ENCODE results near the gene OR6C68. TPM values are rescaled to one million over a fixed set of nuclear protein-coding genes. Genes with fewer than 3 reads are reported as not detected.

Gene OR6C68
- not detected in 2 replicates for total RNA-seq

DNA sequence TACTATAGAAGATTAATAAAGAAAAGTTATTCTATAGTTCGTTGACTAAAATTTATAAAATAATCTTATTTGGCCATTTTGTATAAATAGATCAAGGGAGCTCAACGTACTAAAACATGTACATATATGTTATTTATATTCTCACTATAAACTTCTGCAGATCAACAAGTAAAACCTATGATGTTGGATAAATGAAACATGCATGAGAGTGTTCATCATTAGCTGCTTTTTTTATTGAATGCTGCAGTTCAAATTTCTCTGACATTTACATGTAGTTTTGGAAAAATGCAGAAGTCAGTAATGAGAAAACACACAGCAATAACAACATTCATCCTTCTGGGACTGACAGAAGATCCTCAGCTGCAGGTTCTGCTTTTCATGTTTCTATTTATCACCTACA, at the start of gene OR6C68:
TSS of gene OR6C68 (plus strand) at position 301 of the 400 bp plus-strand sequence. CDS start at position 301, 0 bp downstream.

DNA sequence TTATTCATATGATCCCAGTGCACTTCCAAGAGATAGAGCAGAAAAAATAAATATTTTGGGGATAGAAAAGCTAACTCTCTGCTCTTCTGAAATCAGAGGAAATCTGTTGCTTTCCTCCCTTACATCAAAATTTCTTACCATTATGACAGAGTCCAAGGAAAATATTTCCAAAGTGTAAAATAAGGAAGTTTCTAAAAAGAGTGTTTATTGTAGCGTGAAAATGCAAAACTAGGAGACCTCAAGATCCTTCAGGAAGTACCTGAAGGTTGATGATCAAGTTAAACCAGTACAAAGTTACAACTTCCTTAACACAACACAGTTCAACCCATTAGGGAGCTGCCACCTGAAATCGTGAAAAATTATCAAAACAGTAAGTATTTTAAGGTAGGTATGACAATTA, 48.4 kb upstream of the OR6C68 start, which contains the start of gene OR6C2:
TSS of gene OR6C2 (plus strand) at position 301 of the 400 bp plus-strand sequence. CDS start 8,138 bp downstream, outside the sequence.

DNA sequence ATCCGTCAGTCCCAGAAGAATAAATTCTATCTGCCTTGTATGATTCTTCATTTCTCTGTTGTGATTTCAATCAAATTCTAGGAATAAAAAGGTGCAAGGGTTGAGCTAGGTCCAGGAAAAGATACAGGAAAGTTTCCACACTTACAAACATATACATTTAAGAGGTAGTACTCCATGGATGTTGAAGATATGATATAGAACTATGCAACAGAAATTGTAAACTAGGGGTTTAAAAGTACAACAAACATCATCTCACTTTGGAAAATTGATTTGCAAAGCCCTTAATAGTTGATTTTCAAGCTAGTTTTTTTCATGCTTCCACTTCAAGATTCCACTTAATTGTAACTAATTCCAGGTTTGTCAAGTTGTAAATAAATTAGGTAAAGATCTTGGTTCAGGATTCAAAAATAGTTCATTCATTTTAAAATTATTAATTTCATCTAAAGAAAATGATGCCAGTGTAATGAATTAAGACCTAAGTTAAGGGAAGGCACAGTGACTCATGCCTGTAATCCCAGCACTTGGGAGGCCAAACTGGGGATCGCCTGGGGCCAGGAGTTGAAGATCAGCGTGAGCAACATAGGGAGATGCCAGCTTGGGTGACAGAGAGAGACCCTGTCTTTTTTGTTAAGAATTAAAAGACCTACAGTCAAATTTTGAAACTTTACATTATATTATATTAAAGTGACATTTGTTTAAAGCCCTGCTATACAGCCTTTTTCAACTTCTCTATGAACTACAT, 21.9 kb upstream of the OR6C68 start, which contains the start of gene OR6C70:
TSS of gene OR6C70 (minus strand) at position 51 of the 742 bp plus-strand sequence. CDS start at position 51, 0 bp downstream.

Other genes starting within 250 kb of the OR6C68 start
- gene OR6C74, start 247.8 kb upstream of the OR6C68 start, total RNA-seq = not detected in 2 replicates
- gene OR6C6, start 195.8 kb upstream of the OR6C68 start, total RNA-seq = not detected in 2 replicates
- not detected in 2 replicates for gene OR6C1, start 178.0 kb upstream of the OR6C68 start, total RNA-seq
- not detected in 2 replicates for gene OR6C3, start 161.6 kb upstream of the OR6C68 start, total RNA-seq
- not detected in 2 replicates for gene OR6C75, start 129.4 kb upstream of the OR6C68 start, total RNA-seq
- gene OR6C65, start 91.8 kb upstream of the OR6C68 start, total RNA-seq = not detected in 2 replicates
- not detected in 2 replicates for gene OR6C76, start 66.1 kb upstream of the OR6C68 start, total RNA-seq
- gene OR6C2, start 48.3 kb upstream of the OR6C68 start, total RNA-seq = not detected in 2 replicates
- not detected in 2 replicates for gene OR6C70, start 22.2 kb upstream of the OR6C68 start, total RNA-seq
- not detected in 2 replicates for gene OR6C4, start 57.2 kb downstream of the OR6C68 start, total RNA-seq
- gene OR2AP1, start 80.1 kb downstream of the OR6C68 start, total RNA-seq = not detected in 2 replicates
- gene OR10P1, start 144.5 kb downstream of the OR6C68 start, total RNA-seq = not detected in 2 replicates
- 0.22 and 0.39 TPM in 2 replicates for gene ITGA7, start 215.5 kb downstream of the OR6C68 start, total RNA-seq
- gene BLOC1S1, start 223.7 kb downstream of the OR6C68 start, total RNA-seq = 33.4 and 64.9 TPM in 2 replicates
- gene RDH5, start 228.0 kb downstream of the OR6C68 start, total RNA-seq = 2.3 and 5.9 TPM in 2 replicates
- 692 and 1,100 TPM in 2 replicates for gene CD63, start 236.6 kb downstream of the OR6C68 start, total RNA-seq